IMR-90 (cell line): Measurements from ENCODE around the gene SNED1. TPM values are rescaled to one million over a fixed set of nuclear protein-coding genes. Genes with fewer than 3 reads are reported as not detected.

Source experiments
- ATAC-seq: fragments of 200-7000 bp; cut with Tn5 transposase; 2 replicates; pipeline ENCODE4 v1.9.1; 2020; ENCODE audit warnings: low read depth, mild to moderate bottlenecking, moderate library complexity
- BruUV-seq: library from RNA; stranded (reverse); fragments of 400-500 nt; replicated peaks from 2 replicates; lab custom pipeline; 2021; lab: Mats Ljungman, UMichigan
- CTCF ChIA-PET: fragments of 300-600 bp; formaldehyde crosslinking; extraction: SDS; loops from one replicate; lab custom pipeline; 2021; ENCODE audit warnings: antibody characterized with exemption; lab: Yijun Ruan, JAX
- POLR2A ChIA-PET: fragments of 300-600 bp; sonication (Branson Sonifier 250); formaldehyde crosslinking; loops from one replicate; lab custom pipeline; 2022; ENCODE audit warnings: antibody characterized with exemption; ENCODE audit not compliant: unreplicated experiment; lab: Charles Lee
- DNase-seq: peaks from one replicate; pipeline ENCODE4 v3.0.0; 2013
- H2AFZ ChIP-seq: replicated peaks from 2 replicates; pipeline ENCODE3; 2013; ENCODE audit warnings: low read length, mild to moderate bottlenecking; ENCODE audit not compliant: poor library complexity
- H2AK5ac ChIP-seq: 2 replicates; pipeline ENCODE4 v1.6.1; 2013; ENCODE audit warnings: low read depth, low read length, inconsistent platforms
- H2AK9ac ChIP-seq: replicated peaks from 2 replicates; pipeline ENCODE3; 2013; ENCODE audit warnings: mild to moderate bottlenecking, low read depth, low read length, moderate library complexity; ENCODE audit not compliant: poor library complexity
- H2BK120ac ChIP-seq: 2 replicates; pipeline ENCODE4 v1.6.1; 2013; ENCODE audit warnings: low read depth, low read length, inconsistent platforms
- H2BK15ac ChIP-seq: 3 replicates; pipeline ENCODE4 v1.6.1; 2013; ENCODE audit warnings: low read depth, low read length, inconsistent platforms
- H2BK20ac ChIP-seq: 2 replicates; pipeline ENCODE4 v1.6.1; 2013; ENCODE audit warnings: low read depth, mild to moderate bottlenecking, inconsistent platforms, low read length, moderate library complexity
- H2BK5ac ChIP-seq: 2 replicates; pipeline ENCODE4 v1.6.1; 2013; ENCODE audit warnings: mild to moderate bottlenecking, low read depth, low read length, inconsistent platforms; ENCODE audit not compliant: poor library complexity, severe bottlenecking
- H3K14ac ChIP-seq: replicated peaks from 2 replicates; pipeline ENCODE4 v1.6.1; 2013; ENCODE audit warnings: low read depth, low read length, inconsistent platforms
- H3K18ac ChIP-seq: 2 replicates; pipeline ENCODE4 v1.6.1; 2013; ENCODE audit warnings: low read depth, low read length, control low read depth
- H3K23ac ChIP-seq: 2 replicates; pipeline ENCODE4 v1.6.1; 2013; ENCODE audit warnings: low read depth, low read length, inconsistent platforms
- H3K27ac ChIP-seq: 2 replicates; pipeline ENCODE4 v1.5.1; 2013; ENCODE audit warnings: mild to moderate bottlenecking, control low read depth, low read length; ENCODE audit not compliant: insufficient read depth
- H3K27me3 ChIP-seq: 2 replicates; pipeline ENCODE4 v1.6.1; 2013; ENCODE audit warnings: low read length; ENCODE audit not compliant: control insufficient read depth, insufficient read depth
- H3K36me3 ChIP-seq: 2 replicates; pipeline ENCODE4 v1.6.1; 2013; ENCODE audit warnings: low read length, mixed read lengths; ENCODE audit not compliant: control insufficient read depth, insufficient read depth
- H3K4ac ChIP-seq: 2 replicates; pipeline ENCODE4 v1.6.1; 2013; ENCODE audit warnings: low read depth, low read length, inconsistent platforms
- H3K4me1 ChIP-seq: 2 replicates; pipeline ENCODE4 v1.6.1; 2013; ENCODE audit warnings: low read length, mixed read lengths; ENCODE audit not compliant: control insufficient read depth, insufficient read depth
- H3K4me2 ChIP-seq: 2 replicates; pipeline ENCODE4 v1.6.1; 2013; ENCODE audit warnings: low read depth, mild to moderate bottlenecking, control low read depth, low read length, moderate library complexity
- H3K4me3 ChIP-seq: 2 replicates; pipeline ENCODE4 v1.5.1; 2013; ENCODE audit warnings: low read depth, mild to moderate bottlenecking, control low read depth, low read length, moderate library complexity; ENCODE audit not compliant: insufficient read depth
- H3K56ac ChIP-seq: 2 replicates; pipeline ENCODE4 v1.6.1; 2013; ENCODE audit warnings: low read length, inconsistent platforms; ENCODE audit not compliant: insufficient read depth; ENCODE audit errors: extremely low read depth
- H3K79me1 ChIP-seq, 2 experiments: 2 replicates each; pipeline ENCODE4 v1.6.1; 2013; ENCODE audit warnings: low read length in 2 of 2, inconsistent platforms in 1 of 2, low read depth in 1 of 2
- H3K9ac ChIP-seq: 2 replicates; pipeline ENCODE4 v1.6.1; 2013; ENCODE audit warnings: low read depth, low read length, control low read depth
- H3K9me1 ChIP-seq: 2 replicates; pipeline ENCODE4 v1.6.1; 2013; ENCODE audit warnings: low read length, inconsistent platforms; ENCODE audit not compliant: insufficient read depth
- H3K9me3 ChIP-seq: 2 replicates; pipeline ENCODE4 v1.6.1; 2013; ENCODE audit warnings: low read length; ENCODE audit not compliant: control insufficient read depth, insufficient read depth
- H4K20me1 ChIP-seq: 2 replicates; pipeline ENCODE4 v1.6.1; 2013; ENCODE audit warnings: low read length, inconsistent platforms; ENCODE audit not compliant: insufficient read depth
- H4K5ac ChIP-seq: 2 replicates; pipeline ENCODE4 v1.6.1; 2013; ENCODE audit warnings: mild to moderate bottlenecking, low read depth, low read length, control low read depth
- H4K8ac ChIP-seq, 2 experiments: 2 replicates each; pipeline ENCODE4 v1.6.1; 2013; ENCODE audit warnings: low read depth in 2 of 2, low read length in 2 of 2, control low read depth in 1 of 2, inconsistent platforms in 1 of 2
- H4K91ac ChIP-seq: 2 replicates; pipeline ENCODE4 v1.6.1; 2013; ENCODE audit warnings: low read depth, low read length, inconsistent platforms; ENCODE audit not compliant: insufficient read depth
- CEBPB ChIP-seq: IDR thresholded peaks from 2 replicates; pipeline ENCODE4 v1.6.1; 2012; ENCODE audit warnings: low read depth, low read length, improper control_type of control experiment
- FOS ChIP-seq: fragments of 150-350 bp; IDR thresholded peaks from 2 replicates; pipeline ENCODE4 v1.6.1; 2016; ENCODE audit warnings: low read depth, low read length
- MAFK ChIP-seq: IDR thresholded peaks from 2 replicates; pipeline ENCODE4 v1.6.1; 2012; ENCODE audit warnings: low read depth, low read length, improper control_type of control experiment
- MXI1 ChIP-seq: IDR thresholded peaks from 2 replicates; pipeline ENCODE4 v1.6.1; 2012; ENCODE audit warnings: low read depth, mild to moderate bottlenecking, low read length, moderate library complexity, borderline replicate concordance
- POLR2A ChIP-seq: IDR thresholded peaks from 2 replicates; pipeline ENCODE4 v1.6.1; 2012; ENCODE audit warnings: mild to moderate bottlenecking, low read depth, low read length
- RAD21 ChIP-seq: IDR thresholded peaks from 2 replicates; pipeline ENCODE4 v1.6.1; 2012; ENCODE audit warnings: low read length, improper control_type of control experiment
- RCOR1 ChIP-seq: IDR thresholded peaks from 2 replicates; pipeline ENCODE4 v1.6.1; 2012; ENCODE audit warnings: mild to moderate bottlenecking, low read length, improper control_type of control experiment; ENCODE audit not compliant: insufficient replicate concordance
- RFX5 ChIP-seq: IDR thresholded peaks from 2 replicates; pipeline ENCODE4 v1.8.0; 2012; ENCODE audit warnings: low read depth, mild to moderate bottlenecking, low read length, moderate library complexity
- SMC3 ChIP-seq: fragments of 150-350 bp; IDR thresholded peaks from 2 replicates; pipeline ENCODE4 v1.6.1; 2016; ENCODE audit warnings: low read depth, mild to moderate bottlenecking, antibody characterized with exemption, low read length, moderate library complexity
- USF2 ChIP-seq: fragments of 150-350 bp; IDR thresholded peaks from 2 replicates; pipeline ENCODE4 v1.6.1; 2017; ENCODE audit warnings: mild to moderate bottlenecking, antibody characterized with exemption, low read length, low read depth
- WGBS, 2 experiments: methylation state at CpG; one replicate each; pipeline versions ENCODE4 v1.1.5 to v1.1.7; 2013; ENCODE audit warnings: missing lambda C conversion rate in 2 of 2; ENCODE audit not compliant: insufficient read length in 1 of 2; ENCODE audit errors: extremely low coverage in 2 of 2; 5-methylcytosine and 5-hydroxymethylcytosine counted together
- dilution Hi-C: fragments of 300-500 bp; cut with HindIII; formaldehyde crosslinking; loops from one replicate; pipeline ENCODE4 v1.14.3; 2018; ENCODE audit warnings: low sequenced_read_pairs; ENCODE audit not compliant: unreplicated experiment
- in situ Hi-C: fragments of 300-500 bp; cut with MboI; formaldehyde crosslinking; loops from 3 replicates; pipeline ENCODE4 v1.14.3; 2019; ENCODE audit warnings: low sequenced_read_pairs, inconsistent platforms, mixed read lengths
- intact Hi-C: fragments of 100-400 bp; cut with micrococcal nuclease; formaldehyde crosslinking; loops from 2 replicates; pipeline ENCODE4 v1.10.0; 2022
- polyA plus RNA-seq, 3 experiments: library from polyadenylated mRNA; depleted of rRNA; stranded (reverse); fragments of >200 nt; gene quantifications; 2 replicates each; pipeline ENCODE4 v1.2.3, GENCODE V29; 2012; ENCODE audit warnings: low replicate concordance in 1 of 3
- total RNA-seq: library from RNA; depleted of rRNA; stranded (reverse); fragments of >200 nt; gene quantifications from 2 replicates; pipeline ENCODE4 v1.2.3, GENCODE V29; 2012

The SNED1 gene
- total and polyA plus RNA-seq, 2 of the 4 experiments (the other 2 are of a cell fraction): 1.1 to 3.4 TPM

DNA sequence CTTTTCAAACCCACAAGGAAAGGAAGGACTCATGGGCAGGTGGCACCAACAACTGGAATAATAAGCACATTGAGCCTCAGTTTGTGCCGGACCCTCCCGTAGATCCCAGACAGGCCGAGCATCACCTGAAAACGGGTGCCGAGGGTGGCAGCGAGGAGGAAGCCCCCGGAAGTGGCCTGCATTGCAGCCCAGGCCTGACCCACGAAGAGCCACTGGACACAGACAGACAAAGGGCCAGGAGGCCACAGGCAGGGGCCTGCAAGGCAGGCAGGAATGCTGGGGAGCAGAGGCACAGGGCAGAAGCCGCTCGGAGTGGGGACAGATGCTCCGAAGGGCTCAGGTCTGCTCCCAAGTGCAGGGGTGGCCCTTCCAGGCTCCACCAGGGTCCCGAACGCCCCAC, 71.9 kb downstream of the SNED1 start:
- Histone ChIP-seq H4K91ac (no peak overlapping the region), H2BK120ac (no peak overlapping the region), H3K4ac (no peak overlapping the region), H3K27me3 (no peaks in the 10 kb centered on the region), H2AFZ (no peak overlapping the region), H3K18ac (no peak overlapping the region), H2BK5ac (no peak overlapping the region), H3K79me1 (no peaks in the 10 kb centered on the region), H2BK15ac (no peak overlapping the region), H4K20me1 (no peaks in the 10 kb centered on the region), H2BK20ac (no peak overlapping the region), H3K9me3 (no peaks in the 10 kb centered on the region), H3K36me3 (peaks cover 47% of the 10 kb centered on the region; the same call in 1 of the 2 replicates), H3K56ac (no peak overlapping the region), H4K5ac (no peak overlapping the region), H2AK5ac (no peak overlapping the region), H3K14ac (no peak overlapping the region), H3K4me2 (no peak overlapping the region), H3K9ac (no peak overlapping the region), H4K8ac (no peak overlapping the region), H3K4me1 (no peaks in the 10 kb centered on the region), H3K4me3 (no peak overlapping the region), H2AK9ac (no peak overlapping the region), H3K23ac (no peak overlapping the region), H3K9me1 (no peaks in the 10 kb centered on the region), H3K27ac (no peak overlapping the region)
- 89% methylated on average over 4 of the region's 13 CpGs; no CpG with 5 or more reads in 1 of the 2 experiments for WGBS, 2 experiments
- intact Hi-C loops (no loop called here), dilution Hi-C loops (no loop called here), in situ Hi-C loops (loop anchor here (10.0 kb wide), 1 partner anchor 216 kb away; no protein-coding TSS in a partner anchor)
- DNase-seq (no peak), ATAC-seq (no peak)
- ChIA-PET POLR2A (no interaction called here), CTCF (no interaction called here)
- no TSS peak for BruUV-seq
- TF ChIP-seq MAFK (no peak), POLR2A (no peak), CEBPB (no peak), SMC3 (no peak), USF2 (no peak), RAD21 (no peak), MXI1 (no peak), RFX5 (no peak), RCOR1 (no peak), FOS (no peak)
